Fibroblast of mammary gland (primary cell): Measurements from ENCODE around the gene RAD51D.
"Not testable (repeated sequence)": the region's sequence is repeated elsewhere in the genome, so short reads cannot be mapped to it uniquely, and the experiment has no call there.

Source experiments
- DNase-seq: peaks from one replicate; pipeline ENCODE4 v3.0.0-alpha.2; 2010; ENCODE audit warnings: low read depth
- H3K4me3 ChIP-seq: 2 replicates; pipeline ENCODE4 v1.5.1; 2011; ENCODE audit warnings: low read depth, mild to moderate bottlenecking, low read length, moderate library complexity; ENCODE audit not compliant: control insufficient read depth
- CTCF ChIP-seq: conservative IDR thresholded peaks from 2 replicates; pipeline ENCODE4 v1.5.1; 2011; ENCODE audit warnings: low read depth, low read length, inconsistent platforms; ENCODE audit not compliant: control insufficient read depth, insufficient read depth

The RAD51D gene

GRCh38 chr17:35152421-35153140 lies 32.9 kb upstream of the RAD51D start:
- H3K4me3 ChIP-seq = no peak overlapping the region
- no peak for TF ChIP-seq CTCF
- DNase-seq = no peak

- H3K4me3 ChIP-seq, DNase-seq: not testable (repeated sequence)
Observed at GRCh38 chr17:35151080-35151479, 31.4 kb upstream of the RAD51D start.

- no peak for TF ChIP-seq CTCF
- DNase-seq = no peak
- no peak overlapping the region for H3K4me3 ChIP-seq
Observed at GRCh38 chr17:35149941-35150340, 30.3 kb upstream of the RAD51D start.

GRCh38 chr17:35148144-35148543 lies 28.5 kb upstream of the RAD51D start:
- H3K4me3 ChIP-seq = no peak overlapping the region
- no peak for DNase-seq
- no peak for TF ChIP-seq CTCF

GRCh38 chr17:35147375-35147905 lies 27.8 kb upstream of the RAD51D start, which contains the start of gene UNC45B:
TSS of gene UNC45B (plus strand) at chr17:35147817. CDS start at chr17:35148264, 447 bp downstream.
- no peak for TF ChIP-seq CTCF
- H3K4me3 ChIP-seq = no peak within 1 kb of the TSS
- no peak for DNase-seq

- no peak for DNase-seq
- H3K4me3 ChIP-seq = no peak overlapping the region
- no peak for TF ChIP-seq CTCF
Observed at GRCh38 chr17:35146214-35146833, 26.7 kb upstream of the RAD51D start.

GRCh38 chr17:35144840-35145239 lies 25.2 kb upstream of the RAD51D start:
- no peak overlapping the region for H3K4me3 ChIP-seq
- no peak for TF ChIP-seq CTCF
- no peak for DNase-seq
